ENCODE measurements around the gene STK24. TPM values are rescaled to one million over a fixed set of nuclear protein-coding genes. Genes with fewer than 3 reads are reported as not detected.
A peak's percentile ranks its signal among the peaks of the same experiment; 100 is the strongest.

Gene STK24
- total RNA-seq, 6 donors from 2014 or later = 51.3 to 89.8 (median 78.6) TPM

GRCh38 chr13:98505217-98505616, 71.7 kb downstream of the STK24 start:
- DNase-seq (no peak), ATAC-seq (ENCODE audit: low FRiP score in 2 of 2) (no peak)
- Histone ChIP-seq H3K9me3 (no peaks in the 10 kb centered on the region), H3K27ac (no peak overlapping the region), H3K4me1 (peaks cover 74 to 82% (median 79%) of the 10 kb centered on the region in 4 donors), H3K36me3 (no peaks in the 10 kb centered on the region), H3K4me3 (no peak overlapping the region), H3K27me3 (no peaks in the 10 kb centered on the region)
- 82 to 87% methylated on average over 2 of the region's 2 CpGs for WGBS, 2 donors
- TF ChIP-seq CTCF (IDR thresholded peaks at IDR 0.05) (no peak), EP300 (IDR thresholded peaks at IDR 0.05) (no peak), POLR2A (IDR thresholded peaks at IDR 0.05) (no peak), POLR2AphosphoS5 (IDR thresholded peaks at IDR 0.05) (no peak)

GRCh38 chr13:98504371-98504963, 72.4 kb downstream of the STK24 start:
- DNase-seq (no peak), ATAC-seq (ENCODE audit: low FRiP score in 2 of 2) (no peak)
- TF ChIP-seq POLR2A (IDR thresholded peaks at IDR 0.05) (no peak), CTCF (IDR thresholded peaks at IDR 0.05) (no peak)
- Histone ChIP-seq H3K4me1 (peaks cover 69 to 74% (median 72%) of the 10 kb centered on the region in 4 donors), H3K4me3 (no peak overlapping the region), H3K27ac (peak overlapping the region in 1 of 4 donors; percentile 24), H3K36me3 (peaks cover 0 to 2% (median under 1%) of the 10 kb centered on the region in 4 donors), H3K9me3 (no peaks in the 10 kb centered on the region), H3K27me3 (no peaks in the 10 kb centered on the region)
- 73 to 83% methylated on average over 11 to 12 of the region's 12 CpGs for WGBS, 2 donors

DNA sequence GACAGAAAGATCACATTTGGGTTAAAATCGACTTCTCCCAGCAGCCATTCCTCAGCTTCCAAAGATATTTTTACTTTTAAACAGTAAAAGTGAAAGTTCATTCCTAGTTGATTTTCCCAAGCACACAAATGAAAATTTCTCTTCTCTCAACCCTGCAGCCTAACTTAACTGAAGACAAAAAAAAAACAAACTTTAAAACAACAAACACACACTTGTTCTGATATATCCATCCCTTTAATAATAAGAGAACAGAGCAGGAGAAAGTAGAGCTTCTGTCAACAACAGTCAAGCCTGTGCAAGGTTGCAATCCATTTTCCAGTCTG, 72.9 kb downstream of the STK24 start:
- 61 to 67% methylated on average over 1 of the region's 1 CpG for WGBS, 2 donors
- H3K27ac ChIP-seq = peak overlapping the region in 3 of 4 donors; percentile 16 to 64 (median 24)
- TF ChIP-seq EP300 (IDR thresholded peaks at IDR 0.05) (no peak), CTCF (IDR thresholded peaks at IDR 0.05) (no peak), POLR2A (IDR thresholded peaks at IDR 0.05) (no peak), POLR2AphosphoS5 (IDR thresholded peaks at IDR 0.05) (no peak)
- no peaks in the 10 kb centered on the region for H3K27me3 ChIP-seq
- H3K4me1 ChIP-seq = peaks cover 65 to 69% (median 68%) of the 10 kb centered on the region in 4 donors
- H3K36me3 ChIP-seq = peaks cover 0 to 6% (median 2%) of the 10 kb centered on the region in 4 donors
- no peak for DNase-seq
- no peaks in the 10 kb centered on the region for H3K9me3 ChIP-seq
- no peak for ATAC-seq (ENCODE audit: low FRiP score in 2 of 2)
- no peak overlapping the region for H3K4me3 ChIP-seq

DNA sequence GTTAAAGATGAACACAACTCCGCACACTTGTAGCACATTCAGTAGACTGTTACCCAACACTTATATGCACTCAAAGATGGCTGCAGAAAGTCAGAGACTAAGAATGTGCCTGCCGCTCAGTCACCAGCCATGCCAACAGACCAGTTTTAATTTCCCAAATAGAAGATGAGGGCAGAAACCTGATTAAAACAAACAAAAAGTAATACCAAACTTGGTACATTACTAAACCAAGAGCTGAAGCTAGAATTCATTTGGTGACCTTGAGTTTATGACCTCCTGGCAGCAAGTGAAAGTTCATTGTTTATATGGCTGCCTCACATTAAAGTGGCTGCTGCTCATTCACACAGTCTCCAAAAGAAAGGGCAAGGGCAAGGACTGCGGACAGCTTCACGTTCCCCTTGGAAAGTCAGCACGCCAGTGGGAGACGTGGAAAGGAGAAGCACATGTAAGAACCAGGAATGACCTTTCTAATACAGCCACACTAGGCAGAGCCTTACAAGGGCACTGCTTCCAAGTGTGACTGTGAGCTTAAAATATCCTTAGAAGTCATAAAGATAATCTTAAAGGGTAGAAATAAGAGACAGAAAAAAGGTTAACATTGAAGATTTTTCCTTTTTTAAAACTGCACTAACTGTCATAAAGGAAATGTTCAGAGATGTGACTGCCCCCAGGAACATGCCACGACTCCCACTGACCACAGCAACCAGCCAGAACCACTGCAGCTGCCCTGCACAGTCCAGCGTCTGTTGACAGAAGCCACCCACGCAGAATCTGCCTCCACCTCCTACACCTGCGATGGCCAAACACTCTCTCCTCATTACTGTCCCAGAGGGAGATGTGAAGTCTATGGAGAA, 73.5 kb downstream of the STK24 start:
- H3K4me1 ChIP-seq = peaks cover 59 to 64% (median 63%) of the 10 kb centered on the region in 4 donors
- DNase-seq (no peak), ATAC-seq (ENCODE audit: low FRiP score in 2 of 2) (peak in 1 of 2 donors; percentile 38)
- H3K9me3 ChIP-seq = no peaks in the 10 kb centered on the region
- H3K27me3 ChIP-seq = no peaks in the 10 kb centered on the region
- peak overlapping the region in 3 of 4 donors; percentile 16 to 64 (median 24) for H3K27ac ChIP-seq
- H3K36me3 ChIP-seq = peaks cover 0 to 9% (median 4%) of the 10 kb centered on the region in 4 donors
- H3K4me3 ChIP-seq = no peak overlapping the region
- WGBS, 2 donors = 61 to 72% methylated on average over 10 of the region's 10 CpGs
- no peak for TF ChIP-seq POLR2AphosphoS5 (IDR thresholded peaks at IDR 0.05)
- no peak for TF ChIP-seq CTCF (IDR thresholded peaks at IDR 0.05)
- TF ChIP-seq POLR2A (IDR thresholded peaks at IDR 0.05) = no peak
- no peak for TF ChIP-seq EP300 (IDR thresholded peaks at IDR 0.05)

Measured in upper lobe of left lung (tissue), 6 donors.